AG04450 (cell line): Measurements from ENCODE around the gene NRCAM. TPM values are rescaled to one million over a fixed set of nuclear protein-coding genes. Genes with fewer than 3 reads are reported as not detected.

Source experiments
- CTCF ChIA-PET: fragments of 300-600, 350-600 bp; formaldehyde crosslinking; extraction: SDS; loops from one replicate; lab custom pipeline; 2022; ENCODE audit warnings: antibody characterized with exemption, inconsistent platforms; lab: Charles Lee
- POLR2A ChIA-PET: fragments of 350-600 bp; formaldehyde crosslinking; extraction: SDS; loops from one replicate; lab custom pipeline; 2021; ENCODE audit warnings: antibody characterized with exemption, inconsistent platforms; lab: Yijun Ruan, JAX
- DNase-seq: peaks from one replicate; pipeline ENCODE4 v3.0.0-alpha.2; 2011; ENCODE audit warnings: low read depth, low spot score
- H3K27ac ChIP-seq: one replicate; pipeline ENCODE4 v1.5.1; 2012; ENCODE audit warnings: low read depth, low read length, control low read depth
- H3K27me3 ChIP-seq: one replicate; pipeline ENCODE4 v1.6.0; 2012; ENCODE audit warnings: low read length; ENCODE audit not compliant: control insufficient read depth, insufficient read depth
- H3K4me3 ChIP-seq: 2 replicates; pipeline ENCODE4 v1.5.1; 2011; ENCODE audit warnings: mild to moderate bottlenecking, low read depth, low read length, control low read depth
- H3K9me3 ChIP-seq: 2 replicates; pipeline ENCODE4 v1.5.1; 2012; ENCODE audit warnings: low read length; ENCODE audit not compliant: control insufficient read depth, insufficient read depth
- polyA plus RNA-seq: library from polyadenylated mRNA; depleted of rRNA; stranded (reverse); fragments of >200 nt; gene quantifications from 2 replicates; pipeline ENCODE4 v1.2.3, GENCODE V29; 2011
- TF ChIP-seq, protein P1 (sequence below): IDR thresholded peaks from 2 replicates; pipeline ENCODE4 v1.5.1; 2011; ENCODE audit warnings: low read depth, low read length, control low read depth, inconsistent platforms

NRCAM gene
- polyA plus RNA-seq, 1 experiment, result 0.66 TPM

DNA sequence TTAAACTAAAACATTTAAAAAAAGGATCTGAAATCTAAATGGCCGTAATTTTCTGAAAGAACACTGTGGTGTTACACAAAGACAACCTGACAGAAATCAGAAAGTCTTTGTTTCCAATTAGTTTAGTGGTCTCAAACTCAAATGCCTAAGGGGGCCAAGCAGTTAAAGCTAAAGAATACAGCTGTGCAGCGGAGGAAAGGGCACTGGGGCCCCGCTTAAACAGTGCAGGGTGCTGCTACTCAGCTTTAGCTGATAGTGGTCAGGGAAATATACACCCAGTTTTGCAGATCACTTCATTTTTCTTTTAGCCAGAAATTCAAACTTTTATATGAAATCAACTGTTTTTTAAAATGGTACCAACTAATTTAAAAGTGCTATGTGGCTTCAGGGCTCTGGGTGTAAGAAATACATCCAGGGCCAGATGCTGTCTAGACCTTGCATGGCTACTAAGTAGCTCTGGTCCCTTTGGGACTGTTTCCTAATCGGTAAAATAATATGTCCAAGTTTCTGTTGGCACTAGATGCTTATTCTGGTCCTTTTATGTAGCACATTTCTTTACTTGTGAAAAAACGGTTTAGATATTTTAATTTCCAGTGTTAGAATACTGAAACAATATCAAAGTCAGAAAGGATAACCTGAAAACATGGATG is 164.3 kb downstream of the NRCAM start:
- Histone ChIP-seq H3K27me3 (peaks cover 9% of the 10 kb centered on the region), H3K4me3 (no peak overlapping the region), H3K27ac (no peak overlapping the region), H3K9me3 (no peaks in the 10 kb centered on the region)
- POLR2A ChIA-PET, result no interaction called here
- DNase-seq, result no peak
- CTCF ChIA-PET, result no interaction called here
- TF ChIP-seq, protein P1, sequence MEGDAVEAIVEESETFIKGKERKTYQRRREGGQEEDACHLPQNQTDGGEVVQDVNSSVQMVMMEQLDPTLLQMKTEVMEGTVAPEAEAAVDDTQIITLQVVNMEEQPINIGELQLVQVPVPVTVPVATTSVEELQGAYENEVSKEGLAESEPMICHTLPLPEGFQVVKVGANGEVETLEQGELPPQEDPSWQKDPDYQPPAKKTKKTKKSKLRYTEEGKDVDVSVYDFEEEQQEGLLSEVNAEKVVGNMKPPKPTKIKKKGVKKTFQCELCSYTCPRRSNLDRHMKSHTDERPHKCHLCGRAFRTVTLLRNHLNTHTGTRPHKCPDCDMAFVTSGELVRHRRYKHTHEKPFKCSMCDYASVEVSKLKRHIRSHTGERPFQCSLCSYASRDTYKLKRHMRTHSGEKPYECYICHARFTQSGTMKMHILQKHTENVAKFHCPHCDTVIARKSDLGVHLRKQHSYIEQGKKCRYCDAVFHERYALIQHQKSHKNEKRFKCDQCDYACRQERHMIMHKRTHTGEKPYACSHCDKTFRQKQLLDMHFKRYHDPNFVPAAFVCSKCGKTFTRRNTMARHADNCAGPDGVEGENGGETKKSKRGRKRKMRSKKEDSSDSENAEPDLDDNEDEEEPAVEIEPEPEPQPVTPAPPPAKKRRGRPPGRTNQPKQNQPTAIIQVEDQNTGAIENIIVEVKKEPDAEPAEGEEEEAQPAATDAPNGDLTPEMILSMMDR, result no peak

DNA sequence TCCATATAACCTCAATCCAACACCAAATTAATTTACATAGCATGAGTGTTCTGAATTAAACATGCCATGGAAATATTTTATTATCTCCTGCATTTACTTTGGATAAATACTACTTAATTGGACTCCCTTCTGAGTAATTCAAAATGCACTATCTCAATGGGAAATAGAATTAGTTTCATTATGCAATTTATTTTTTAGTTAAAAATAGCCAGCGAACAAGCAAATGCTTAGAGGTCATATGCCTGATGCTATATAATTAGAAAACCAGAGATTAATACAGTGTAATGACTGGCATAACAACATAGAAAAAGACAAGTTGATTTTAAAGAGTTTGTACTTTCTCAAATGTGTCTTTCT is 165.1 kb downstream of the NRCAM start:
- ChIA-PET CTCF (no interaction called here), POLR2A (no interaction called here)
- Histone ChIP-seq H3K27me3 (peaks cover 7% of the 10 kb centered on the region), H3K9me3 (no peaks in the 10 kb centered on the region), H3K4me3 (no peak overlapping the region), H3K27ac (no peak overlapping the region)
- DNase-seq, result no peak
- TF ChIP-seq, protein P1, result no peak

DNA sequence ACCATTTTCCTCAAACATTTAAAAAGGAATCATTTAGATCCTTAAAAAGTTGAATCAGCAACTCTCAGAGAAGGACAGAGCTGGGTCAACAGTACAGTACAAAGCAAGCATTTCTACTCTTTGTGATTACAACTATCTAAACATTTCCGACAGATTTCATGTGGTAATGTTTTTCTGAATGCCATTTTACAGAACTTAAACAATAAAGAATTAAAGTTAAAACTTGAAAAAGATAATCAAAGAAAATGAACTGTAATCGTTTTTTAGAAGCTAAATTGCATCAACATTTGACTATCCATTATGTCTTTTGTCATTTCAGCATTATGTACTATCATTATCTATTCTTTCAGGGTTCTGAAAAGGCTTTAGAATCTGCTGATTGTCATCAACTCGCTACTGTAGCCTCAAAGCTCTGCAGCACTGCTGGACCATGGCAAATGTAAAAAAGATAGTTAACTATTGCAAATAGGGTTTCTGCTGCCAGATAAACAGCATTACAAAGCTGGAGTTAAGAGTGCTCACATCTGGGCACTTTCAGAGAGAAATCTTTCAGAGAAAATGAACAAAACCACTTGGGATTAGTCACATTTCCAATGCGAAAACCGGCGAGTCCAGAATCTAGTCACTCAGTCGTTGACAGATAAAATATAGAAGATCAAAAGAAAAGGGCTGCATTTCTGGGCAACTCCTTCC is 165.6 kb downstream of the NRCAM start:
- TF ChIP-seq, protein P1, result no peak
- Histone ChIP-seq H3K9me3 (no peaks in the 10 kb centered on the region), H3K4me3 (no peak overlapping the region), H3K27me3 (peaks cover 7% of the 10 kb centered on the region), H3K27ac (no peak overlapping the region)
- no peak for DNase-seq
- ChIA-PET CTCF (interaction anchor here (0.6 kb wide), 1 partner anchor 182 kb away, joined by 6 read pairs; no protein-coding TSS in a partner anchor), POLR2A (no interaction called here)

DNA sequence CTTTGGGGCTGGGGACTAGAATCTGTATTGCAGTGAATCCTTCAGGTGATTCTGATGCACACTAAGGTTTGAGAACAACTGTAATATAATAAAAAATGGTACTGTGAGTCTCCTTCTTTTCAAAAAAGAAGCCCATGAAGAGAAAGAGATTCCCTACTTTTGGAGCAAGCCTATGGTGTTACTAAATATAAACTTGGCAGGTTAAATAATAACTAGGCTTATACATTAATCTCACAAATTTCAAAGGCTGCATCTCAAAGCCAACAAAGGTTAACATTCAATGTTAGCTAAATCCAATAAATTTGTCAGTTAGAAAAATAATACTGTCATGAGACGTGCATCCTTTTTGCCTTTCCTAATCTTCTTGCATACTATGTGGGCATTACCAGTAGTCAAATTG is 166.4 kb downstream of the NRCAM start:
- POLR2A ChIA-PET, result no interaction called here
- TF ChIP-seq, protein P1, result no peak
- no peak overlapping the region for H3K4me3 ChIP-seq
- no peak overlapping the region for H3K27ac ChIP-seq
- CTCF ChIA-PET, result no interaction called here
- H3K9me3 ChIP-seq, result no peaks in the 10 kb centered on the region
- peaks cover 7% of the 10 kb centered on the region for H3K27me3 ChIP-seq
- DNase-seq, result no peak

DNA sequence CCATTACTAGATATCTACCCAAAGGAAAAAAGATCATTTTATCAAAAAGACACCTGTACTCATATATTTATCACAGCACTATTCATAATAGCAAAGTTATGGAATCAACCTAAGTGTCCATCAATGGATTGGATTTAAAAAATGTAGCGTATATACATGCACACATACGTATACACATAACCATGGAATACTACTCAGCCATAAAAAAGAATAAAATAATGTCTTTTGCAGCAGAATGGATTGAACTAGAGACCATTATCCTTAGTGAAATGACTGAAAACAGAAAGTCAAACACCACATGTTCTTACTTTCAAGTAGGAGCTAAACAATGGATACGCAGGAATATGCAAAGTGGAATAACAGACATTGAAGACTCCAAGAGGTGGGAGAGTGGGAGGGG is 168.4 kb downstream of the NRCAM start:
- TF ChIP-seq, protein P1, result no peak
- Histone ChIP-seq H3K27ac (no peak overlapping the region), H3K4me3 (no peak overlapping the region), H3K27me3 (peaks cover 13% of the 10 kb centered on the region), H3K9me3 (no peaks in the 10 kb centered on the region)
- POLR2A ChIA-PET, result no interaction called here
- DNase-seq, result no peak
- CTCF ChIA-PET, result no interaction called here
